ENCODE measurements around the gene MANSC1.

The MANSC1 gene

GRCh38 chr12:12349711-12350665, at the start of gene MANSC1:
MANSC1 (minus strand) TSS chr12:12350242; CDS start chr12:12343314, 6,928 bp downstream.
- ATAC-seq (ENCODE audit: low read depth): peak; percentile 53
- no peaks in the 10 kb centered on the region for H3K27me3 ChIP-seq (ENCODE audit: insufficient read depth, poor library complexity, severe bottlenecking)
- H3K9me3 ChIP-seq (ENCODE audit: severe bottlenecking): no peaks in the 10 kb centered on the region
- DNase-seq (ENCODE audit: low spot score): no peak
- H3K36me3 ChIP-seq (ENCODE audit: low read depth): no peaks in the 10 kb centered on the region
- peak within 1 kb of the TSS; percentile 23 for H3K4me3 ChIP-seq (ENCODE audit: severe bottlenecking)
- no peak within 1 kb of the TSS for H3K27ac ChIP-seq (ENCODE audit: poor library complexity, severe bottlenecking)
- peaks cover 5% of the 10 kb centered on the region for H3K4me1 ChIP-seq (ENCODE audit: insufficient read depth, poor library complexity, severe bottlenecking)
- TF ChIP-seq CTCF (IDR thresholded peaks at IDR 0.05; ENCODE audit: poor library complexity, severe bottlenecking): no peak

DNA sequence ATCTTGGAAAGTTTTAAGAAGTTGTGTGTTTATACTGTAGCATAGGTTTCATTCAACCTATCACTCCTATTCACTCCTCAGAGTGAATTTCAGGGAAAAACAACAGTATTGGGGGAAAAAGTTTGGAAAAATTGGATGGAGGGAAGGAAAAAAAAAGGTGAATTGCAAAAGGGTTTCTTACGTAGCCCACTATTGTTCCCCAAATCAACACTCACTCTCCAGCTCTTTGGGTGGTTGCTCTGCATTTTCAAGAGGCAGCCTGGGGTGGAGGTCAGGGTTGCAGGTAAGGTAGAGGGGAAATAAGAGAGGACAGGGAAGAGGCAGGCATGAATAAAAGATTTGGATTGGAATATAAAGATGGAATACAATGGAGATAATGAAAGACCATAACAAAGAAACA, 49.1 kb upstream of the MANSC1 start:
- TF ChIP-seq CTCF (IDR thresholded peaks at IDR 0.05; ENCODE audit: poor library complexity, severe bottlenecking): no peak
- ATAC-seq (ENCODE audit: low read depth) (no peak), DNase-seq (ENCODE audit: low spot score) (no peak)
- Histone ChIP-seq H3K36me3 (ENCODE audit: low read depth) (no peaks in the 10 kb centered on the region), H3K9me3 (ENCODE audit: severe bottlenecking) (no peaks in the 10 kb centered on the region), H3K27ac (ENCODE audit: poor library complexity, severe bottlenecking) (no peak overlapping the region), H3K4me3 (ENCODE audit: severe bottlenecking) (no peak overlapping the region), H3K4me1 (ENCODE audit: insufficient read depth, poor library complexity, severe bottlenecking) (peaks cover 13% of the 10 kb centered on the region), H3K27me3 (ENCODE audit: insufficient read depth, poor library complexity, severe bottlenecking) (no peaks in the 10 kb centered on the region)

DNA sequence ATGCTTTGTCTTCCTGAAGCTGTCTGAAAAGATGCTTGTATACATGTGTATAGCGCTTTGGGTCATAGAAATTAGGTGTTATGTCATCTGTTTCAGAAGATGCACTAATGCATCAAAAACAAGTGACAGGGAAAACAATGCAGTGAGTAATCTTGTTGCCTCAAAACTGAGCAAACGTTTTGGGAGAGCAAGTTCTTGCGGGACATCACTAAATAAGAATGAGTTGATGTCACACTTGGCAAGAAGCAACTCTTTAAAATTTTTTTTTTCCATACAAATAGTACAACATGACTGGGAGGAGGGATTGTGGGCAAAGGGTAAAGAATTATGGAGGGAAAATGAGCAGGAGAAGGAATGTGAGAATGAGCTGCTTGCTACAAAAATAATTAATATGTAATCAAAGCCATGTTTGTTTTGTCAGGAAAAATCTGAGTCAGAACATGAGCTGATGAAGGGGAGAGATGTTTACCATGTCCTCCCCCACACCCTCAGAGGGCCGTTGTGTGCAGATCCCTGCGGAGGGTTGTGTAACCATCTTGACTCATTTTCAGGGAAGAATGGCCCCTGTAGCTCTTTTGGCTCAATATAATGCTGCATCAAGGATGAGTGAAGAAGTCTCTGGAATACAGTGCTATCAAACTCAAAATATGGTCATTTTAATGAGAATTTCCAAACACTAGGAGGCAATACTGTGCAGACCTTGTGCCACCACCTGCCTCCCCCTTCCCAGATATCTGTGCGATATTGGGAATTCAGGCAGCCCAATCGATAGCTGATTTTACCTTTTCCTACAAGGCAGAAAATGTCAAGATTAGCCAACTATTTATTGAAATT, 48.2 kb upstream of the MANSC1 start:
- no peaks in the 10 kb centered on the region for H3K9me3 ChIP-seq (ENCODE audit: severe bottlenecking)
- peak; percentile 98 for ATAC-seq (ENCODE audit: low read depth)
- peak overlapping the region; percentile 32 for H3K27ac ChIP-seq (ENCODE audit: poor library complexity, severe bottlenecking)
- H3K4me3 ChIP-seq (ENCODE audit: severe bottlenecking): no peak overlapping the region
- no peaks in the 10 kb centered on the region for H3K27me3 ChIP-seq (ENCODE audit: insufficient read depth, poor library complexity, severe bottlenecking)
- no peaks in the 10 kb centered on the region for H3K36me3 ChIP-seq (ENCODE audit: low read depth)
- peak; percentile 65 for DNase-seq (ENCODE audit: low spot score)
- TF ChIP-seq CTCF (IDR thresholded peaks at IDR 0.05; ENCODE audit: poor library complexity, severe bottlenecking): no peak
- peaks cover 13% of the 10 kb centered on the region for H3K4me1 ChIP-seq (ENCODE audit: insufficient read depth, poor library complexity, severe bottlenecking)

GRCh38 chr12:12397184-12397583, 47.1 kb upstream of the MANSC1 start:
- H3K4me3 ChIP-seq (ENCODE audit: severe bottlenecking): no peak overlapping the region
- no peak overlapping the region for H3K27ac ChIP-seq (ENCODE audit: poor library complexity, severe bottlenecking)
- no peak for DNase-seq (ENCODE audit: low spot score)

More at GRCh38 chr12:12397184-12397583, 47.1 kb upstream of the MANSC1 start:
- ATAC-seq (ENCODE audit: low read depth): no peak
- H3K9me3 ChIP-seq (ENCODE audit: severe bottlenecking): no peaks in the 10 kb centered on the region
- H3K36me3 ChIP-seq (ENCODE audit: low read depth): no peaks in the 10 kb centered on the region
- no peak for TF ChIP-seq CTCF (IDR thresholded peaks at IDR 0.05; ENCODE audit: poor library complexity, severe bottlenecking)
- peaks cover 13% of the 10 kb centered on the region for H3K4me1 ChIP-seq (ENCODE audit: insufficient read depth, poor library complexity, severe bottlenecking)
- no peaks in the 10 kb centered on the region for H3K27me3 ChIP-seq (ENCODE audit: insufficient read depth, poor library complexity, severe bottlenecking)

Measured in RWPE2 (cell line).